ENCODE results near the gene MMP25. TPM values are rescaled to one million over a fixed set of nuclear protein-coding genes. Genes with fewer than 3 reads are reported as not detected.
A peak's percentile ranks its signal among the peaks of the same experiment; 100 is the strongest.

The MMP25 gene
- total RNA-seq, 1 experiment from 2014 or later: 49.0 TPM

DNA sequence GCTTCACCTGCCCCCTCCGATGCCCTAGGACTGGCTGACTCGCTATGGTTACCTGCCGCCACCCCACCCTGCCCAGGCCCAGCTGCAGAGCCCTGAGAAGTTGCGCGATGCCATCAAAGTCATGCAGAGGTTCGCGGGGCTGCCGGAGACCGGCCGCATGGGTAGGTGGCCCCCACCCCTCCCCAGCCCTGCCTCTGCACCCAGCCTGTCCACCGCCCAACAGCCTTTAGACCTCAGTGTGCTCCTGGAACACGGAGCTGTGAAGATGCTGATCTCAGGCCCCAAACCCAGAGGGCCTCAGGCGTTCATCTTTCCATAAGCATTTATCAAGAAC, 993 bp downstream of the MMP25 start (continued):
- TF ChIP-seq CDX4 (CRISPR knock-in tag; IDR thresholded peaks at IDR 0.05; ENCODE audit: borderline replicate concordance) (no peak), SP1 (CRISPR knock-in tag; conservative IDR thresholded peaks at IDR 0.05) (0 out of 2 replicates have a peak, but pooled peaks have one; percentile 44)

- Mint-ChIP-seq H3K4me3 (no peak overlapping the region), H3K27ac (no peak overlapping the region), H3K36me3 (peaks cover 18% of the 10 kb centered on the region), H3K9me3 (0 out of 2 replicates have a peak, but pooled peaks cover 6% of the 10 kb centered on the region), H3K27me3 (ENCODE audit: low read depth) (peaks cover 28% of the 10 kb centered on the region), H3K4me1 (peaks cover 14% of the 10 kb centered on the region; the same call in 1 of the 2 replicates)
- ChIA-PET CTCF (interaction anchor here (0.7 to 5.8 kb wide), 3 partner anchors 9 to 22 kb away, joined by 7 to 86 read pairs (median 59); no protein-coding TSS in a partner anchor), POLR2A (no interaction called here)
- ATAC-seq (no peak), DNase-seq (ENCODE audit: low spot score) (no peak)
- TF ChIP-seq, protein P1, sequence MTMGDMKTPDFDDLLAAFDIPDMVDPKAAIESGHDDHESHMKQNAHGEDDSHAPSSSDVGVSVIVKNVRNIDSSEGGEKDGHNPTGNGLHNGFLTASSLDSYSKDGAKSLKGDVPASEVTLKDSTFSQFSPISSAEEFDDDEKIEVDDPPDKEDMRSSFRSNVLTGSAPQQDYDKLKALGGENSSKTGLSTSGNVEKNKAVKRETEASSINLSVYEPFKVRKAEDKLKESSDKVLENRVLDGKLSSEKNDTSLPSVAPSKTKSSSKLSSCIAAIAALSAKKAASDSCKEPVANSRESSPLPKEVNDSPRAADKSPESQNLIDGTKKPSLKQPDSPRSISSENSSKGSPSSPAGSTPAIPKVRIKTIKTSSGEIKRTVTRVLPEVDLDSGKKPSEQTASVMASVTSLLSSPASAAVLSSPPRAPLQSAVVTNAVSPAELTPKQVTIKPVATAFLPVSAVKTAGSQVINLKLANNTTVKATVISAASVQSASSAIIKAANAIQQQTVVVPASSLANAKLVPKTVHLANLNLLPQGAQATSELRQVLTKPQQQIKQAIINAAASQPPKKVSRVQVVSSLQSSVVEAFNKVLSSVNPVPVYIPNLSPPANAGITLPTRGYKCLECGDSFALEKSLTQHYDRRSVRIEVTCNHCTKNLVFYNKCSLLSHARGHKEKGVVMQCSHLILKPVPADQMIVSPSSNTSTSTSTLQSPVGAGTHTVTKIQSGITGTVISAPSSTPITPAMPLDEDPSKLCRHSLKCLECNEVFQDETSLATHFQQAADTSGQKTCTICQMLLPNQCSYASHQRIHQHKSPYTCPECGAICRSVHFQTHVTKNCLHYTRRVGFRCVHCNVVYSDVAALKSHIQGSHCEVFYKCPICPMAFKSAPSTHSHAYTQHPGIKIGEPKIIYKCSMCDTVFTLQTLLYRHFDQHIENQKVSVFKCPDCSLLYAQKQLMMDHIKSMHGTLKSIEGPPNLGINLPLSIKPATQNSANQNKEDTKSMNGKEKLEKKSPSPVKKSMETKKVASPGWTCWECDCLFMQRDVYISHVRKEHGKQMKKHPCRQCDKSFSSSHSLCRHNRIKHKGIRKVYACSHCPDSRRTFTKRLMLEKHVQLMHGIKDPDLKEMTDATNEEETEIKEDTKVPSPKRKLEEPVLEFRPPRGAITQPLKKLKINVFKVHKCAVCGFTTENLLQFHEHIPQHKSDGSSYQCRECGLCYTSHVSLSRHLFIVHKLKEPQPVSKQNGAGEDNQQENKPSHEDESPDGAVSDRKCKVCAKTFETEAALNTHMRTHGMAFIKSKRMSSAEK (CRISPR knock-in tag; IDR thresholded peaks at IDR 0.05; ENCODE audit: borderline replicate concordance): no peak
- TF ChIP-seq, protein P2, sequence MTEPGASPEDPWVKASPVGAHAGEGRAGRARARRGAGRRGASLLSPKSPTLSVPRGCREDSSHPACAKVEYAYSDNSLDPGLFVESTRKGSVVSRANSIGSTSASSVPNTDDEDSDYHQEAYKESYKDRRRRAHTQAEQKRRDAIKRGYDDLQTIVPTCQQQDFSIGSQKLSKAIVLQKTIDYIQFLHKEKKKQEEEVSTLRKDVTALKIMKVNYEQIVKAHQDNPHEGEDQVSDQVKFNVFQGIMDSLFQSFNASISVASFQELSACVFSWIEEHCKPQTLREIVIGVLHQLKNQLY (CRISPR knock-in tag; IDR thresholded peaks at IDR 0.05): no peak
- TF ChIP-seq, protein P3, sequence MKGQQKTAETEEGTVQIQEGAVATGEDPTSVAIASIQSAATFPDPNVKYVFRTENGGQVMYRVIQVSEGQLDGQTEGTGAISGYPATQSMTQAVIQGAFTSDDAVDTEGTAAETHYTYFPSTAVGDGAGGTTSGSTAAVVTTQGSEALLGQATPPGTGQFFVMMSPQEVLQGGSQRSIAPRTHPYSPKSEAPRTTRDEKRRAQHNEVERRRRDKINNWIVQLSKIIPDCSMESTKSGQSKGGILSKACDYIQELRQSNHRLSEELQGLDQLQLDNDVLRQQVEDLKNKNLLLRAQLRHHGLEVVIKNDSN (CRISPR knock-in tag; IDR thresholded peaks at IDR 0.05): no peak
- TF ChIP-seq, protein P4, sequence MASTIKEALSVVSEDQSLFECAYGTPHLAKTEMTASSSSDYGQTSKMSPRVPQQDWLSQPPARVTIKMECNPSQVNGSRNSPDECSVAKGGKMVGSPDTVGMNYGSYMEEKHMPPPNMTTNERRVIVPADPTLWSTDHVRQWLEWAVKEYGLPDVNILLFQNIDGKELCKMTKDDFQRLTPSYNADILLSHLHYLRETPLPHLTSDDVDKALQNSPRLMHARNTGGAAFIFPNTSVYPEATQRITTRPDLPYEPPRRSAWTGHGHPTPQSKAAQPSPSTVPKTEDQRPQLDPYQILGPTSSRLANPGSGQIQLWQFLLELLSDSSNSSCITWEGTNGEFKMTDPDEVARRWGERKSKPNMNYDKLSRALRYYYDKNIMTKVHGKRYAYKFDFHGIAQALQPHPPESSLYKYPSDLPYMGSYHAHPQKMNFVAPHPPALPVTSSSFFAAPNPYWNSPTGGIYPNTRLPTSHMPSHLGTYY (CRISPR knock-in tag; IDR thresholded peaks at IDR 0.05): no peak
- TF ChIP-seq PRRX2 (CRISPR knock-in tag; IDR thresholded peaks at IDR 0.05) (no peak), CDX4 (CRISPR knock-in tag; IDR thresholded peaks at IDR 0.05; ENCODE audit: borderline replicate concordance) (no peak), ZNF263 (CRISPR knock-in tag; IDR thresholded peaks at IDR 0.05; ENCODE audit: low read depth) (no peak), CTCF (IDR thresholded peaks at IDR 0.05) (no peak), JUN (CRISPR knock-in tag; IDR thresholded peaks at IDR 0.05) (no peak), RORB (CRISPR knock-in tag; IDR thresholded peaks at IDR 0.05) (no peak), GABPB1 (CRISPR knock-in tag; IDR thresholded peaks at IDR 0.05) (no peak)
- TF ChIP-seq, protein P5, sequence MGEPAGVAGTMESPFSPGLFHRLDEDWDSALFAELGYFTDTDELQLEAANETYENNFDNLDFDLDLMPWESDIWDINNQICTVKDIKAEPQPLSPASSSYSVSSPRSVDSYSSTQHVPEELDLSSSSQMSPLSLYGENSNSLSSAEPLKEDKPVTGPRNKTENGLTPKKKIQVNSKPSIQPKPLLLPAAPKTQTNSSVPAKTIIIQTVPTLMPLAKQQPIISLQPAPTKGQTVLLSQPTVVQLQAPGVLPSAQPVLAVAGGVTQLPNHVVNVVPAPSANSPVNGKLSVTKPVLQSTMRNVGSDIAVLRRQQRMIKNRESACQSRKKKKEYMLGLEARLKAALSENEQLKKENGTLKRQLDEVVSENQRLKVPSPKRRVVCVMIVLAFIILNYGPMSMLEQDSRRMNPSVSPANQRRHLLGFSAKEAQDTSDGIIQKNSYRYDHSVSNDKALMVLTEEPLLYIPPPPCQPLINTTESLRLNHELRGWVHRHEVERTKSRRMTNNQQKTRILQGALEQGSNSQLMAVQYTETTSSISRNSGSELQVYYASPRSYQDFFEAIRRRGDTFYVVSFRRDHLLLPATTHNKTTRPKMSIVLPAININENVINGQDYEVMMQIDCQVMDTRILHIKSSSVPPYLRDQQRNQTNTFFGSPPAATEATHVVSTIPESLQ (CRISPR knock-in tag; IDR thresholded peaks at IDR 0.05): no peak
- TF ChIP-seq, protein P6, sequence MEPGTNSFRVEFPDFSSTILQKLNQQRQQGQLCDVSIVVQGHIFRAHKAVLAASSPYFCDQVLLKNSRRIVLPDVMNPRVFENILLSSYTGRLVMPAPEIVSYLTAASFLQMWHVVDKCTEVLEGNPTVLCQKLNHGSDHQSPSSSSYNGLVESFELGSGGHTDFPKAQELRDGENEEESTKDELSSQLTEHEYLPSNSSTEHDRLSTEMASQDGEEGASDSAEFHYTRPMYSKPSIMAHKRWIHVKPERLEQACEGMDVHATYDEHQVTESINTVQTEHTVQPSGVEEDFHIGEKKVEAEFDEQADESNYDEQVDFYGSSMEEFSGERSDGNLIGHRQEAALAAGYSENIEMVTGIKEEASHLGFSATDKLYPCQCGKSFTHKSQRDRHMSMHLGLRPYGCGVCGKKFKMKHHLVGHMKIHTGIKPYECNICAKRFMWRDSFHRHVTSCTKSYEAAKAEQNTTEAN (CRISPR knock-in tag; IDR thresholded peaks at IDR 0.05): no peak
These were observed 3.6 kb downstream of the MMP25 start for GRCh38 chr16:3049921-3050481.

Measured in WTC11 (cell line).